ENCODE results near the gene SRXN1.

SRXN1 gene

DNA sequence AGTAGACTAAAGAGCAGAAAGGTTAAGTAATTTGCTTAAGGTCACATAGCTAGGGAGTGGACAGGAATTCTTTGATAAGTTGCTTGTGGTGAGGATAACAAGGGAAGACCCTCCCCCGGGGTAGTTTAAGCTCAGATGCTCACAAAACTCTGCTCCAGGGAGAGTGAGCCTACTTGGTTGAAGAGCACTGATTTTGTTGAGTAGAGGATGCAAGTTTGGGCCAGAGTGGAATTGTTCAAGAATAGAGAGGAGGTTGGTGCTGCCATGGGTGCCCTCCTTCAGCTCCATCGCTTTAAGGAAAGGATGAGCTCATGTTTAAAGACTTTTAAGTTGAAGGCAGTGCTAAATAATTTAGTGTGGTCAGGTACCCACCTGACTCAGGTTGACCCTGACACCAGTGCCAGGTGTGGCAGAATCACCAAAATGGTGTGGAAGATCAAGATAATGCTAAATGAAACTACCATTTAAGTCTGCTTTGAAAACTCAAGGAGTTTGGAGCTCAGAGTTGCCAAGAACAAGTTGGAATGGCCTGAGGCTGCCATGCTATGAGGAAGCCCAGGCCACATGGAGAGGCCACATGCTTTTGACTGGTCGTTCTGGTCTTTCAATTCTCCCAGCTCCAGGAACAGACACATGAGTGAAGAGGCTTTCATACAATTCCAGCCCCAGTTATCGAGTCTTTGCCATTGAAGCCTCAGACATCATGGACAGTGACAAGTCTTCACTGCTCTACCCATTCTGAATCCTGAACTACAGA, 34.9 kb downstream of the SRXN1 start:
- H3K27ac ChIP-seq = no peak overlapping the region
- TF ChIP-seq, protein P1, sequence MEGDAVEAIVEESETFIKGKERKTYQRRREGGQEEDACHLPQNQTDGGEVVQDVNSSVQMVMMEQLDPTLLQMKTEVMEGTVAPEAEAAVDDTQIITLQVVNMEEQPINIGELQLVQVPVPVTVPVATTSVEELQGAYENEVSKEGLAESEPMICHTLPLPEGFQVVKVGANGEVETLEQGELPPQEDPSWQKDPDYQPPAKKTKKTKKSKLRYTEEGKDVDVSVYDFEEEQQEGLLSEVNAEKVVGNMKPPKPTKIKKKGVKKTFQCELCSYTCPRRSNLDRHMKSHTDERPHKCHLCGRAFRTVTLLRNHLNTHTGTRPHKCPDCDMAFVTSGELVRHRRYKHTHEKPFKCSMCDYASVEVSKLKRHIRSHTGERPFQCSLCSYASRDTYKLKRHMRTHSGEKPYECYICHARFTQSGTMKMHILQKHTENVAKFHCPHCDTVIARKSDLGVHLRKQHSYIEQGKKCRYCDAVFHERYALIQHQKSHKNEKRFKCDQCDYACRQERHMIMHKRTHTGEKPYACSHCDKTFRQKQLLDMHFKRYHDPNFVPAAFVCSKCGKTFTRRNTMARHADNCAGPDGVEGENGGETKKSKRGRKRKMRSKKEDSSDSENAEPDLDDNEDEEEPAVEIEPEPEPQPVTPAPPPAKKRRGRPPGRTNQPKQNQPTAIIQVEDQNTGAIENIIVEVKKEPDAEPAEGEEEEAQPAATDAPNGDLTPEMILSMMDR (IDR thresholded peaks at IDR 0.05; ENCODE audit: low read depth, low read length) = no peak

DNA sequence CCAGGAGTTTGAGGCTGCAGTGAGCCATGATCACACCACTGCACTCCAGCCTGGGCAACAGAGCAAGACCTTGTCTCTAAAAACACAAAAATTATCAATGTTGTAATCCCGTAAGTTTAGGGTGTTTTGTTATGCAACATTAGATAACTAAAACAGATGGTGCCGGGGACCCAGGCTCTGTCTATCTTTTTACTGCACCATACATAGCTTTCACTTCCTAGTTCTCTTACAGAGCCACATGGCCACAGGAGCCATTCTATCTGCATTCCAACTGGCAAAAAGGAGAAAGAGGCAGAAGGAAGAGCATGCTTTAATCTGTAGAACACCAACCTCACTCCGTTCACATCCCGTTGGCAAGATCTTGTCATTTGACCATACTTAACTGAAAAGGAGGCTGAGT, 37.5 kb downstream of the SRXN1 start:
- TF ChIP-seq, protein P1 (IDR thresholded peaks at IDR 0.05; ENCODE audit: low read depth, low read length) = no peak
- no peak overlapping the region for H3K27ac ChIP-seq
- H3K4me3 ChIP-seq (ENCODE audit: low read depth, low read length) = no peak overlapping the region
- peaks cover 4% of the 10 kb centered on the region for H3K9me3 ChIP-seq (ENCODE audit: severe bottlenecking)
- no peaks in the 10 kb centered on the region for H3K27me3 ChIP-seq (ENCODE audit: insufficient read depth, low read depth, severe bottlenecking)
- DNase-seq = no peak
- H3K36me3 ChIP-seq = no peaks in the 10 kb centered on the region

More for the DNA sequence above, 34.9 kb downstream of the SRXN1 start:
- peaks cover 4% of the 10 kb centered on the region for H3K9me3 ChIP-seq (ENCODE audit: severe bottlenecking)
- no peaks in the 10 kb centered on the region for H3K36me3 ChIP-seq
- no peaks in the 10 kb centered on the region for H3K27me3 ChIP-seq (ENCODE audit: insufficient read depth, low read depth, severe bottlenecking)
- DNase-seq = no peak
- H3K4me3 ChIP-seq (ENCODE audit: low read depth, low read length) = no peak overlapping the region

DNA sequence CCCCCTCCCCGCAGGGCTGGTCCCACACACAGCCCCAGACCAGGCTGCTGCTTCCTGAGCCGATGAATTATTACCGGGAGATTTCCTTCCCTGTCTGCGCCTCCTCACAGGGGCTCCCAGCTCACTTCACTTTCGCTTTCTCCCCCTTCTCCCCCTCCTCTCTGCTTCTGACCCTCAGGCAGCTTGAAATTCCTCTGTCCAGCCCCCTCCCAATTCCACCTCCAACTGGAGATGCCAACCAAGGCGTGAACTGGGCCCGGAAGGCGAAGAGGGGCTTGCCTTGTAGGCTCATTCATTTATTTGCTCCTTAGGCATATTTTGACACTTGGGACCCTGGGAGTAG, 41.2 kb downstream of the SRXN1 start:
- H3K36me3 ChIP-seq = peaks cover 12% of the 10 kb centered on the region
- H3K9me3 ChIP-seq (ENCODE audit: severe bottlenecking) = no peaks in the 10 kb centered on the region
- no peak overlapping the region for H3K27ac ChIP-seq
- no peak for DNase-seq
- H3K27me3 ChIP-seq (ENCODE audit: insufficient read depth, low read depth, severe bottlenecking) = no peaks in the 10 kb centered on the region
- H3K4me3 ChIP-seq (ENCODE audit: low read depth, low read length) = no peak overlapping the region
- TF ChIP-seq, protein P1 (IDR thresholded peaks at IDR 0.05; ENCODE audit: low read depth, low read length) = no peak

DNA sequence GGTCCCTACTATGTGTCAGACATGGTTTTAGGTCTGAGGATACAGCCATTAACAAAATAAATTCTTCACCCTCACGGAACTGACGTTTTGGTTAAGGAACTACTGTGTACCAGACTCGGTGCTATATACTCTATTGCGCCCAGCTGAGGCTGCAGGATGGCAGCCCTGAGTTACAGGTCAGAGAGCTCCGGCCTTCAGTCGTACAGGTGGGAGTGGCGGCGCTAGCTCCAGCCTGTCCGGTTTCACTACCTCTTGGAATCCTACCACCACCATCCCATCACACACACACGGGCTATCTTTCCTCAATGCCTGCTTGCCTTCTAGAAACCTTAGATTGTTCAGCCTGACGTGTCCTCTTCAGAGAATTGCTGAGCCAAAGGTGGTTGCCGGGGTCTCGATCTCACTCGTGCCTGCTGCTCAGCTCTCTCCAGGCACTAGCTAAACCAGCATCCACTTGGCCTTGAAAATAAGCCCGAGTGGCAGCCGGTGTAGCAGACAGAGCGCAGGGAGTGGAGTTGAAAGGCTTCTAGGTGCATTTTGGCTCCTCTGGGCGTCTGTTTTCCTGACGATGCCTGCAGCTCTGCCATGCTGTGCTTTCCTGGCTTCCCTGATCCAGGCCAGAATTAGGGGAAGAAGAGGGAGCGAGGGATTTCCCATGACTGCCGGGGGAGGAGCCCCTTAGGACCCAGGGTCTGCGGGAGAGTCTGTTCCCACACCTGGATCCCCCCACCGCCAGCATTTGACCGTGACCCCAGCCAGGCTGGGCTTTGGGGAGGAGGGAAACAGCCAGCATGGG, 41.8 kb downstream of the SRXN1 start:
- Histone ChIP-seq H3K4me3 (ENCODE audit: low read depth, low read length) (no peak overlapping the region), H3K9me3 (ENCODE audit: severe bottlenecking) (no peaks in the 10 kb centered on the region), H3K36me3 (peaks cover 14% of the 10 kb centered on the region), H3K27ac (no peak overlapping the region), H3K27me3 (ENCODE audit: insufficient read depth, low read depth, severe bottlenecking) (no peaks in the 10 kb centered on the region)
- TF ChIP-seq, protein P1 (IDR thresholded peaks at IDR 0.05; ENCODE audit: low read depth, low read length) = no peak
- no peak for DNase-seq

DNA sequence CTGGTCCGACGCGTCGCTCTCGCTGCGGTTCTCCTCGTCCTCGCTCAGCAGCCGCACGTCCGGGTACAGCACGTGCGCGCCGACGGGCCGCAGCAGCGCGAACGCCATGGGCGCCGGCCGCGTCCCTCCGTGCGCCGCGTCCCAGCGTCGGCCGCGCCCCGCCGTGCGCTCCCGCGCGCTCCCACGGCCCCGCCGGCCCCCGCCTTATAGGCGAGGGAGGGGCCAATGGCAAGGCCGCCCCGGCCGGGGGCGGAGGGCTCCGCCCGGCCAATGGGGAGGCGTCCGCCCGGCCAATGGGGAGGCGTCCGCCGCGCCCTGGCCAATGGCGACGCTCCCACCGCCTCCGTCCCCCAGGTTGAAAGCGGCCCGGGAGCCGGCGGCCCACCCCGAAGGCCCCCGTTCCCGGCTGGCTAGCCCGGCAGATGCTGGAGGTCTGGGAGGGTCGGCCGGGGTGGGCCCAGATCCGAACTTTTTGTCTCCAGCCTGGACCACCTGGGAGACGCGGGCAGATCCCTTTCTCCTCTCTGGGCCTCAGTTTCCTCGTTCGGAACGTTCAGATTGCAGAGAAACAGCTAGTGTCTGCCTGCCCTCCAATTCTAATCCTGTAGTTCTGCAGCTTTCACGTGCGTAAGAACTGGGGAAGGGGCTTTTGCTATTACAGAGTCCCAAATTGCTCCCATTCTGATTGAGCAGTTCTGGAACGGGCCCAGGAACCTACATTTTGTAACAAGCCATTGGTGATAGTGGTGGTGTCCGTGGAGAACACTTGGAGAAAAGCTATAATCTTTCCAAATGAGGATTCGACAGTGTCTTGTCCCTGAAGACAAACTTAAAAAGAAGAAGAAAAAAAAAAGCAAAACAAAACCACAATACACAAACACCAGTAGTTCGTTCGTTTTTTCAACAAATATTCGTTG, 42.6 kb downstream of the SRXN1 start, which contains the start of gene TCF15:
Gene TCF15 (minus strand): TSS at position 180 of the 917 bp plus-strand sequence. CDS start 72 bp downstream, at position 108.
- no peaks in the 10 kb centered on the region for H3K9me3 ChIP-seq (ENCODE audit: severe bottlenecking)
- peak within 1 kb of the TSS; percentile 69 for H3K4me3 ChIP-seq (ENCODE audit: low read depth, low read length)
- DNase-seq = peak; percentile 75
- H3K27me3 ChIP-seq (ENCODE audit: insufficient read depth, low read depth, severe bottlenecking) = no peaks in the 10 kb centered on the region
- H3K36me3 ChIP-seq = peaks cover 14% of the 10 kb centered on the region
- TF ChIP-seq, protein P1 (IDR thresholded peaks at IDR 0.05; ENCODE audit: low read depth, low read length) = no peak
- peak within 1 kb of the TSS; percentile 4; the same call in 1 of the 2 replicates for H3K27ac ChIP-seq
